Right hindlimb (tissue), 1 donor: ENCODE data around the gene PNMA1.
"Not testable (repeated sequence)": the region's sequence is repeated elsewhere in the genome, so short reads cannot be mapped to it uniquely, and the experiment has no call there.

Experiments used
- DNase-seq: peaks from one replicate; pipeline ENCODE4 v3.0.0-alpha.2; 2018

Gene PNMA1

GRCh38 chr14:73714656-73715081 is 485 bp upstream of the PNMA1 start:
- no peak for DNase-seq

GRCh38 chr14:73713206-73713802 is 880 bp downstream of the PNMA1 start:
- peak; percentile 32 for DNase-seq

GRCh38 chr14:73712540-73713180 is 1.5 kb downstream of the PNMA1 start:
- DNase-seq: peak; percentile 40

- no peak for DNase-seq
Measured at GRCh38 chr14:73712071-73712506, 2.1 kb downstream of the PNMA1 start.

- DNase-seq: no peak
Measured at GRCh38 chr14:73710737-73711136, 3.4 kb downstream of the PNMA1 start.

- DNase-seq: no peak
Measured at GRCh38 chr14:73709904-73710469, 4.2 kb downstream of the PNMA1 start.

GRCh38 chr14:73708076-73708475 is 6.1 kb downstream of the PNMA1 start:
- DNase-seq: not testable (repeated sequence)

GRCh38 chr14:73700325-73700724 is 13.9 kb downstream of the PNMA1 start:
- DNase-seq: no peak

GRCh38 chr14:73696466-73697400 is 17.5 kb downstream of the PNMA1 start:
- DNase-seq: no peak

GRCh38 chr14:73695997-73696396 is 18.2 kb downstream of the PNMA1 start:
- no peak for DNase-seq

GRCh38 chr14:73695082-73695481 is 19.1 kb downstream of the PNMA1 start:
- DNase-seq: no peak

- DNase-seq: no peak
Measured at GRCh38 chr14:73694083-73694482, 20.1 kb downstream of the PNMA1 start.

GRCh38 chr14:73686901-73687300 is 27.3 kb downstream of the PNMA1 start:
- DNase-seq: no peak

GRCh38 chr14:73685328-73685727 is 28.9 kb downstream of the PNMA1 start:
- DNase-seq: no peak

GRCh38 chr14:73684627-73685026 is 29.6 kb downstream of the PNMA1 start:
- no peak for DNase-seq

GRCh38 chr14:73680821-73681220 is 33.4 kb downstream of the PNMA1 start:
- no peak for DNase-seq

GRCh38 chr14:73678698-73679097 is 35.5 kb downstream of the PNMA1 start:
- DNase-seq: no peak

GRCh38 chr14:73674986-73675385 is 39.2 kb downstream of the PNMA1 start:
- DNase-seq: no peak

- DNase-seq: no peak
Measured at GRCh38 chr14:73667854-73668253, 46.3 kb downstream of the PNMA1 start.

- no peak for DNase-seq
Measured at GRCh38 chr14:73666583-73666982, 47.6 kb downstream of the PNMA1 start.

GRCh38 chr14:73665130-73665529 is 49.1 kb downstream of the PNMA1 start:
- no peak for DNase-seq

GRCh38 chr14:73663548-73664212 is 50.5 kb downstream of the PNMA1 start:
- DNase-seq: no peak

- DNase-seq: peak; percentile 17
Measured at GRCh38 chr14:73662487-73662943, 51.7 kb downstream of the PNMA1 start.
